Fibroblast of lung (primary cell): ENCODE results near the gene ZSCAN21. TPM values are rescaled to one million over a fixed set of nuclear protein-coding genes. Genes with fewer than 3 reads are reported as not detected.

Experiments
- DNase-seq, 2 donors: peaks; one replicate each; pipeline versions ENCODE4 v3.0.0 to v3.0.0-alpha.2; 2010; ENCODE audit warnings: low read depth in 2 of 2
- H2AFZ ChIP-seq: 2 replicates; pipeline ENCODE4 v1.5.1; 2012; ENCODE audit warnings: low read length, control low read depth, inconsistent platforms
- H3K27ac ChIP-seq: 2 replicates; pipeline ENCODE4 v1.5.1; 2011; ENCODE audit warnings: low read length, control low read depth; ENCODE audit not compliant: insufficient read depth
- H3K27me3 ChIP-seq: 2 replicates; pipeline ENCODE4 v1.5.1; 2011; ENCODE audit warnings: mild to moderate bottlenecking, low read length; ENCODE audit not compliant: control insufficient read depth, insufficient read depth
- H3K36me3 ChIP-seq: 2 replicates; pipeline ENCODE4 v1.5.1; 2011; ENCODE audit warnings: low read length; ENCODE audit not compliant: control insufficient read depth, insufficient read depth
- H3K4me1 ChIP-seq: 2 replicates; pipeline ENCODE4 v1.5.1; 2011; ENCODE audit warnings: low read length; ENCODE audit not compliant: control insufficient read depth, insufficient read depth; ENCODE audit errors: extremely low read depth
- H3K4me2 ChIP-seq: 2 replicates; pipeline ENCODE4 v1.5.1; 2011; ENCODE audit warnings: low read length, control low read depth; ENCODE audit not compliant: insufficient read depth; ENCODE audit errors: extremely low read depth
- H3K4me3 ChIP-seq, 4 experiments: fragments of 200-600 bp in 1 of 4; sonication (generic) in 1 of 4; replicated peaks in 1 of 4; 2 replicates each; pipeline ENCODE4 v1.5.1; 2011 to 2016; ENCODE audit warnings: low read length in 4 of 4, low read depth in 3 of 4, mild to moderate bottlenecking in 3 of 4, control low read depth in 2 of 4, inconsistent platforms in 1 of 4, mixed read lengths in 1 of 4; ENCODE audit not compliant: insufficient read depth in 1 of 4; ENCODE audit errors: control extremely low read depth in 1 of 4
- H3K79me2 ChIP-seq: 2 replicates; pipeline ENCODE4 v1.5.1; 2012; ENCODE audit warnings: mild to moderate bottlenecking, low read length, inconsistent platforms; ENCODE audit not compliant: control insufficient read depth, insufficient read depth
- H3K9ac ChIP-seq: 2 replicates; pipeline ENCODE4 v1.5.1; 2011; ENCODE audit warnings: mild to moderate bottlenecking, low read length, control low read depth; ENCODE audit not compliant: insufficient read depth
- H3K9me3 ChIP-seq: 2 replicates; pipeline ENCODE4 v1.5.1; 2012; ENCODE audit warnings: low read depth, low read length; ENCODE audit not compliant: control insufficient read depth, insufficient read depth
- H4K20me1 ChIP-seq: 2 replicates; pipeline ENCODE4 v1.5.1; 2011; ENCODE audit warnings: low read length; ENCODE audit not compliant: control insufficient read depth, insufficient read depth; ENCODE audit errors: extremely low read depth
- EZH2 ChIP-seq: IDR thresholded peaks from 2 replicates; pipeline ENCODE4 v1.5.1; 2012; ENCODE audit warnings: low read length, control low read depth, mild to moderate bottlenecking; ENCODE audit errors: missing control alignments
- polyA plus RNA-seq, 2 donors: library from polyadenylated mRNA; depleted of rRNA in 1 of 2; stranded (reverse) in 1 of 2; unstranded in 1 of 2; fragments of >200 nt; gene quantifications; 2 replicates each; pipeline ENCODE4 v1.2.1, GENCODE V29; 2011 to 2012; ENCODE audit warnings: missing spikeins in 1 of 2
- total RNA-seq: library from RNA; depleted of rRNA; stranded (reverse); fragments of >200 nt; gene quantifications from 2 replicates; pipeline ENCODE4 v1.2.1, GENCODE V29; 2014
- TF ChIP-seq, protein P1 (sequence below), 2 donors: IDR thresholded peaks in 1 of 2; conservative IDR thresholded peaks in 1 of 2; 1 replicate in 1 of 2; 2 replicates in 1 of 2; pipeline ENCODE4 v1.5.1; 2011 to 2012; ENCODE audit warnings: low read length in 2 of 2, control low read depth in 1 of 2, inconsistent platforms in 1 of 2, low read depth in 1 of 2, mild to moderate bottlenecking in 1 of 2

Gene ZSCAN21
- total and polyA plus RNA-seq, 2 donors (not counting 1 experiment from before 2014, with no cell fraction given): 11.1 to 11.3 TPM

DNA sequence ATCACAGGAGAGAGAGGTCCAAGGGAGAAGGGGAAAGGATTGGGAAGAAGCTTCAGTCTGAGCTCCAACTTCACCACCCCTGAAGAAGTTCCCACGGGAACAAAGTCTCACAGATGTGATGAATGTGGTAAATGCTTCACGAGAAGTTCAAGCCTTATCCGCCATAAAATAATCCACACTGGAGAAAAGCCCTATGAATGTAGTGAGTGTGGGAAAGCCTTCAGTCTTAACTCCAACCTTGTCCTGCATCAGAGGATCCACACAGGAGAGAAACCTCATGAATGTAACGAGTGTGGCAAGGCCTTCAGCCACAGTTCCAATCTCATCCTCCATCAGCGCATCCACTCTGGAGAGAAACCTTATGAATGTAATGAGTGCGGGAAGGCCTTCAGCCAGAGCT lies 16.0 kb upstream of the ZSCAN21 start:
- Histone ChIP-seq H2AFZ (no peak overlapping the region), H3K36me3 (peaks cover 12% of the 10 kb centered on the region), H3K9ac (no peak overlapping the region), H3K4me1 (peaks cover 10% of the 10 kb centered on the region), H3K4me3 (no peak overlapping the region), H3K9me3 (no peaks in the 10 kb centered on the region), H4K20me1 (no peaks in the 10 kb centered on the region), H3K4me2 (no peak overlapping the region), H3K79me2 (no peaks in the 10 kb centered on the region), H3K27ac (no peak overlapping the region), H3K27me3 (no peaks in the 10 kb centered on the region)
- no peak for TF ChIP-seq EZH2
- TF ChIP-seq, protein P1, sequence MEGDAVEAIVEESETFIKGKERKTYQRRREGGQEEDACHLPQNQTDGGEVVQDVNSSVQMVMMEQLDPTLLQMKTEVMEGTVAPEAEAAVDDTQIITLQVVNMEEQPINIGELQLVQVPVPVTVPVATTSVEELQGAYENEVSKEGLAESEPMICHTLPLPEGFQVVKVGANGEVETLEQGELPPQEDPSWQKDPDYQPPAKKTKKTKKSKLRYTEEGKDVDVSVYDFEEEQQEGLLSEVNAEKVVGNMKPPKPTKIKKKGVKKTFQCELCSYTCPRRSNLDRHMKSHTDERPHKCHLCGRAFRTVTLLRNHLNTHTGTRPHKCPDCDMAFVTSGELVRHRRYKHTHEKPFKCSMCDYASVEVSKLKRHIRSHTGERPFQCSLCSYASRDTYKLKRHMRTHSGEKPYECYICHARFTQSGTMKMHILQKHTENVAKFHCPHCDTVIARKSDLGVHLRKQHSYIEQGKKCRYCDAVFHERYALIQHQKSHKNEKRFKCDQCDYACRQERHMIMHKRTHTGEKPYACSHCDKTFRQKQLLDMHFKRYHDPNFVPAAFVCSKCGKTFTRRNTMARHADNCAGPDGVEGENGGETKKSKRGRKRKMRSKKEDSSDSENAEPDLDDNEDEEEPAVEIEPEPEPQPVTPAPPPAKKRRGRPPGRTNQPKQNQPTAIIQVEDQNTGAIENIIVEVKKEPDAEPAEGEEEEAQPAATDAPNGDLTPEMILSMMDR (conservative IDR thresholded peaks at IDR 0.05 in 1 of 2, IDR thresholded peaks at IDR 0.05 in 1 of 2; ENCODE audit: low read depth in 1 of 2, low read length in 2 of 2): no peak
- no peak for DNase-seq

DNA sequence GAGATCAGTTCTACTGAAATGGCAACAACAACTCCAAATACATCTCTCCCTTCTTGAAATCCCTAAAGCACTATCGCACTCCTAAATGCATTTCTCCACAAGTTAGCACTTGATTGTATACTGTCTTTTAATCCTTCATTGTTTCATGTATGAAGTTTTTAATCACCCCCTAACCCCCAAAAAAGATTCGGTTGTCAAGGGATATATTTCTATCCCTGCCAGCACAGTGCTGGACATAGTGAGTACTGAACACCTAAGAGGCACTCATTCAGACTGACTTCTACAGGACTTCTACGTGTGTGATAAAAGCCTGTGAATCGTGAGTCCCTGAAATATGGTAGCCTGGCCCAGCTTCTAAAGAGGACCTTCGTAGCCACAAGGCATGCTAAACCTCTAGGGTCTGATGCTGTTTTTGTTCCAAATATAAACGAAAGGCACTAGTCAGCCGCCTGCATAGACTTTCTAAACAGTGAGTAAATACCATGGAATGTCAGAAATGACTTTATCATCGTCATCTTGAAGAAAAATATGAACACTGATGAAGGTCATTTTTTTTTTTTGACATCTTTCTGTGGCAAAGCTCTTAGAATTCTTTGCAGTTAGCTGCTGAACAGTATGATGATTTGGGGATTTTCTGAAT lies 14.6 kb upstream of the ZSCAN21 start:
- H3K9ac ChIP-seq: no peak overlapping the region
- H3K27me3 ChIP-seq: no peaks in the 10 kb centered on the region
- H4K20me1 ChIP-seq: no peaks in the 10 kb centered on the region
- no peaks in the 10 kb centered on the region for H3K9me3 ChIP-seq
- H3K4me1 ChIP-seq: peaks cover 10% of the 10 kb centered on the region
- DNase-seq: peak; percentile 89 to 92
- H3K4me3 ChIP-seq: no peak overlapping the region
- peaks cover 12% of the 10 kb centered on the region for H3K36me3 ChIP-seq
- H3K27ac ChIP-seq: peak overlapping the region; percentile 73
- H3K4me2 ChIP-seq: no peak overlapping the region
- TF ChIP-seq EZH2: no peak
- TF ChIP-seq, protein P1 (conservative IDR thresholded peaks at IDR 0.05 in 1 of 2, IDR thresholded peaks at IDR 0.05 in 1 of 2; ENCODE audit: low read depth in 1 of 2, low read length in 2 of 2): no peak
- no peaks in the 10 kb centered on the region for H3K79me2 ChIP-seq
- H2AFZ ChIP-seq: no peak overlapping the region

DNA sequence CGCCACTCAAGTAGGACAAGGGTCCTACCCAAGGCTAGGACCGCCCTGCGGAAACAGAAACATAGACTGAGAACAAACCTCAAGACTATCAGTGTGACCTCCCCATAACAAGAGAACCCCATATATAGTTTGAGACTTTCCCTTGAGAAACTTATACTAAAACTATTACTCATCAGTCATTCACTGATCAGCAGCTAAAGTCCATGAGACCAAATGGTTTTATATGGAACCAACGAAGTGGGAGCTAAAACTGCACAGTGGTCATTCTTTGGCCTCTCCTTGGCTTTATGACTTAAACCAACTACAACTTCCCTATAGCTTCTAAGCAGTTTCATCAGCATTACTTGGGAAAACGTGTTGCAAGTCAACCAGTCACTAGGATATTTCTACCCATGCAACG lies 13.7 kb upstream of the ZSCAN21 start:
- H3K9me3 ChIP-seq: no peaks in the 10 kb centered on the region
- no peak for DNase-seq
- peaks cover 7% of the 10 kb centered on the region for H3K36me3 ChIP-seq
- H3K79me2 ChIP-seq: no peaks in the 10 kb centered on the region
- no peaks in the 10 kb centered on the region for H4K20me1 ChIP-seq
- H3K27me3 ChIP-seq: no peaks in the 10 kb centered on the region
- H3K27ac ChIP-seq: peak overlapping the region; percentile 61
- no peak overlapping the region for H3K9ac ChIP-seq
- peaks cover 10% of the 10 kb centered on the region for H3K4me1 ChIP-seq
- H3K4me2 ChIP-seq: no peak overlapping the region
- TF ChIP-seq, protein P1 (conservative IDR thresholded peaks at IDR 0.05 in 1 of 2, IDR thresholded peaks at IDR 0.05 in 1 of 2; ENCODE audit: low read depth in 1 of 2, low read length in 2 of 2): no peak
- TF ChIP-seq EZH2: no peak
- no peak overlapping the region for H2AFZ ChIP-seq
- no peak overlapping the region for H3K4me3 ChIP-seq
